ENCODE data around the gene ZFP90. TPM values are rescaled to one million over a fixed set of nuclear protein-coding genes. Genes with fewer than 3 reads are reported as not detected.

The ZFP90 gene
- total RNA-seq, 2 donors from 2014 or later, result 27.2 to 30.3 TPM

GRCh38 chr16:68564382-68564985, 25.4 kb downstream of the ZFP90 start:
- Histone ChIP-seq H3K27me3 (replicated peaks; ENCODE audit: insufficient read depth) (no peaks in the 10 kb centered on the region), H3K27ac (no peak overlapping the region), H3K4me3 (no peak overlapping the region), H3K9me3 (peaks cover 18% of the 10 kb centered on the region), H3K36me3 (peaks cover 16 to 18% of the 10 kb centered on the region in 2 donors), H3K4me1 (replicated peaks) (no peaks in the 10 kb centered on the region)
- 98% methylated on average over 9 of the region's 9 CpGs for WGBS
- DNase-seq (ENCODE audit: low spot score), result no peak
- intact Hi-C loops (cut with DNase I), result no loop called here
- TF ChIP-seq POLR2A (IDR thresholded peaks at IDR 0.05) (no peak), POLR2AphosphoS5 (IDR thresholded peaks at IDR 0.05) (no peak), CTCF (IDR thresholded peaks at IDR 0.05) (no peak)

GRCh38 chr16:68574479-68574878, 35.4 kb downstream of the ZFP90 start:
- 97% methylated on average over 3 of the region's 3 CpGs for WGBS

GRCh38 chr16:68575082-68575481, 36.0 kb downstream of the ZFP90 start:
- intact Hi-C loops (cut with DNase I), result no loop called here

More at GRCh38 chr16:68574479-68574878, 35.4 kb downstream of the ZFP90 start:
- Histone ChIP-seq H3K4me3 (no peak overlapping the region), H3K27me3 (replicated peaks; ENCODE audit: insufficient read depth) (no peaks in the 10 kb centered on the region), H3K9me3 (no peaks in the 10 kb centered on the region), H3K27ac (no peak overlapping the region), H3K4me1 (replicated peaks) (no peaks in the 10 kb centered on the region), H3K36me3 (no peaks in the 10 kb centered on the region)
- intact Hi-C loops (cut with DNase I), result no loop called here
- DNase-seq (ENCODE audit: low spot score), result no peak
- no peak for TF ChIP-seq CTCF (IDR thresholded peaks at IDR 0.05)
- TF ChIP-seq POLR2AphosphoS5 (IDR thresholded peaks at IDR 0.05), result no peak
- TF ChIP-seq POLR2A (IDR thresholded peaks at IDR 0.05), result no peak

GRCh38 chr16:68577352-68577853, 38.3 kb downstream of the ZFP90 start:
- DNase-seq (ENCODE audit: low spot score), result no peak
- no peaks in the 10 kb centered on the region for H3K4me1 ChIP-seq (replicated peaks)
- H3K9me3 ChIP-seq, result no peaks in the 10 kb centered on the region
- WGBS, result 92% methylated on average over 2 of the region's 2 CpGs
- H3K4me3 ChIP-seq, result no peak overlapping the region
- no peak overlapping the region for H3K27ac ChIP-seq
- H3K27me3 ChIP-seq (replicated peaks; ENCODE audit: insufficient read depth), result no peaks in the 10 kb centered on the region
- no peaks in the 10 kb centered on the region for H3K36me3 ChIP-seq
- no peak for TF ChIP-seq CTCF (IDR thresholded peaks at IDR 0.05)
- no peak for TF ChIP-seq POLR2AphosphoS5 (IDR thresholded peaks at IDR 0.05)
- no peak for TF ChIP-seq POLR2A (IDR thresholded peaks at IDR 0.05)
- intact Hi-C loops (cut with DNase I), result no loop called here

More at GRCh38 chr16:68575082-68575481, 36.0 kb downstream of the ZFP90 start:
- Histone ChIP-seq H3K27me3 (replicated peaks; ENCODE audit: insufficient read depth) (no peaks in the 10 kb centered on the region), H3K4me3 (no peak overlapping the region), H3K9me3 (no peaks in the 10 kb centered on the region), H3K36me3 (no peaks in the 10 kb centered on the region), H3K4me1 (replicated peaks) (no peaks in the 10 kb centered on the region), H3K27ac (no peak overlapping the region)
- WGBS, result 83% methylated on average over 3 of the region's 3 CpGs
- TF ChIP-seq CTCF (IDR thresholded peaks at IDR 0.05) (no peak), POLR2AphosphoS5 (IDR thresholded peaks at IDR 0.05) (no peak), POLR2A (IDR thresholded peaks at IDR 0.05) (no peak)
- DNase-seq (ENCODE audit: low spot score), result no peak
